Breast epithelium (tissue), 3 donors: ENCODE data around the gene PLCH1.

Experiments used
- CTCF ChIP-seq, 3 donors: fragments of 450-650 bp; IDR thresholded peaks; one replicate each; pipeline ENCODE4 v1.5.1; 2016 to 2017; ENCODE audit warnings: antibody characterized with exemption in 3 of 3, mild to moderate bottlenecking in 3 of 3, moderate library complexity in 3 of 3
- POLR2A ChIP-seq: fragments of 450-650 bp; IDR thresholded peaks from one replicate; pipeline ENCODE4 v1.6.1; 2016; ENCODE audit warnings: antibody characterized with exemption, mild to moderate bottlenecking, moderate library complexity
- POLR2AphosphoS5 ChIP-seq, 3 donors: sonication (generic); formaldehyde crosslinking; IDR thresholded peaks; one replicate each; pipeline ENCODE4 v1.6.1; 2017; ENCODE audit warnings: antibody characterized with exemption in 3 of 3

GRCh38 chr3:155640098-155640497 lies 104.8 kb downstream of the PLCH1 start:
- no peak for TF ChIP-seq POLR2A
- no peak for TF ChIP-seq CTCF (IDR thresholded peaks at IDR 0.05)
- no peak for TF ChIP-seq POLR2AphosphoS5 (IDR thresholded peaks at IDR 0.05)
